ENCODE data around the gene ALDH18A1.

GRCh38 chr10:95637911-95638310 is 18.6 kb downstream of the ALDH18A1 start:
- TF ChIP-seq CTCF (conservative IDR thresholded peaks at IDR 0.05; ENCODE audit: low read depth, low read length) (no peak), EZH2 (IDR thresholded peaks at IDR 0.05; ENCODE audit: low read length, unreplicated experiment) (no peak)

Data from PC-3 (cell line).